DND-41 (cell line): ENCODE measurements around the gene CDCA5.

Source experiments
- ATAC-seq: fragments of 200-7000 bp; cut with Tn5 transposase; 3 replicates; pipeline ENCODE4 v1.9.1; 2021; ENCODE audit warnings: low read depth; ENCODE audit not compliant: insufficient read depth
- DNase-seq: peaks from one replicate; pipeline ENCODE4 v3.0.0-alpha.2; 2020
- H2AFZ ChIP-seq: 2 replicates; pipeline ENCODE4 v1.6.0; 2012; ENCODE audit warnings: low read depth, low read length
- H3K27ac ChIP-seq: 2 replicates; pipeline ENCODE4 v1.5.1; 2012; ENCODE audit warnings: low read length, inconsistent platforms
- H3K27me3 ChIP-seq: fragments of 200-600 bp; sonication (generic); 2 replicates; pipeline ENCODE4 v1.6.0; 2012; ENCODE audit warnings: low read length, mild to moderate bottlenecking, inconsistent platforms; ENCODE audit not compliant: insufficient read depth, poor library complexity
- H3K36me3 ChIP-seq: 2 replicates; pipeline ENCODE4 v1.5.1; 2012; ENCODE audit warnings: low read length, inconsistent platforms; ENCODE audit not compliant: insufficient read depth
- H3K4me1 ChIP-seq: 2 replicates; pipeline ENCODE4 v1.5.1; 2012; ENCODE audit warnings: mild to moderate bottlenecking, low read length; ENCODE audit not compliant: insufficient read depth
- H3K4me2 ChIP-seq: 2 replicates; pipeline ENCODE4 v1.6.0; 2012; ENCODE audit warnings: mild to moderate bottlenecking, moderate library complexity, low read length, inconsistent platforms; ENCODE audit not compliant: insufficient read depth
- H3K4me3 ChIP-seq, 2 experiments: fragments of 200-600 bp in 1 of 2; shearing (Covaris generic) in 1 of 2; 2 replicates each; pipeline ENCODE4 v1.5.1; 2012 to 2016; ENCODE audit warnings: inconsistent platforms in 2 of 2, low read length in 2 of 2, mild to moderate bottlenecking in 2 of 2, low read depth in 1 of 2, moderate library complexity in 1 of 2
- H3K79me2 ChIP-seq: 2 replicates; pipeline ENCODE4 v1.6.0; 2012; ENCODE audit warnings: low read length, inconsistent platforms; ENCODE audit not compliant: insufficient read depth
- H3K9ac ChIP-seq: 2 replicates; pipeline ENCODE4 v1.6.0; 2012; ENCODE audit warnings: low read depth, mild to moderate bottlenecking, inconsistent platforms, low read length, moderate library complexity
- H3K9me3 ChIP-seq: 2 replicates; pipeline ENCODE4 v1.5.1; 2012; ENCODE audit warnings: low read length, moderate library complexity, mild to moderate bottlenecking, inconsistent platforms; ENCODE audit not compliant: insufficient read depth, severe bottlenecking
- H4K20me1 ChIP-seq: 2 replicates; pipeline ENCODE4 v1.6.0; 2012; ENCODE audit warnings: low read length; ENCODE audit not compliant: insufficient read depth
- EZH2 ChIP-seq: IDR thresholded peaks from 3 replicates; pipeline ENCODE4 v1.6.1; 2012; ENCODE audit warnings: borderline replicate concordance, low read depth, mild to moderate bottlenecking, moderate library complexity, low read length, inconsistent platforms; ENCODE audit not compliant: severe bottlenecking
- TF ChIP-seq, protein P1 (sequence below): IDR thresholded peaks from 2 replicates; pipeline ENCODE4 v1.5.1; 2012; ENCODE audit warnings: borderline replicate concordance, low read length, moderate library complexity, mild to moderate bottlenecking; ENCODE audit not compliant: poor library complexity, severe bottlenecking; ENCODE audit errors: extremely low read depth

Gene CDCA5, protein sequence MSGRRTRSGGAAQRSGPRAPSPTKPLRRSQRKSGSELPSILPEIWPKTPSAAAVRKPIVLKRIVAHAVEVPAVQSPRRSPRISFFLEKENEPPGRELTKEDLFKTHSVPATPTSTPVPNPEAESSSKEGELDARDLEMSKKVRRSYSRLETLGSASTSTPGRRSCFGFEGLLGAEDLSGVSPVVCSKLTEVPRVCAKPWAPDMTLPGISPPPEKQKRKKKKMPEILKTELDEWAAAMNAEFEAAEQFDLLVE

DNA sequence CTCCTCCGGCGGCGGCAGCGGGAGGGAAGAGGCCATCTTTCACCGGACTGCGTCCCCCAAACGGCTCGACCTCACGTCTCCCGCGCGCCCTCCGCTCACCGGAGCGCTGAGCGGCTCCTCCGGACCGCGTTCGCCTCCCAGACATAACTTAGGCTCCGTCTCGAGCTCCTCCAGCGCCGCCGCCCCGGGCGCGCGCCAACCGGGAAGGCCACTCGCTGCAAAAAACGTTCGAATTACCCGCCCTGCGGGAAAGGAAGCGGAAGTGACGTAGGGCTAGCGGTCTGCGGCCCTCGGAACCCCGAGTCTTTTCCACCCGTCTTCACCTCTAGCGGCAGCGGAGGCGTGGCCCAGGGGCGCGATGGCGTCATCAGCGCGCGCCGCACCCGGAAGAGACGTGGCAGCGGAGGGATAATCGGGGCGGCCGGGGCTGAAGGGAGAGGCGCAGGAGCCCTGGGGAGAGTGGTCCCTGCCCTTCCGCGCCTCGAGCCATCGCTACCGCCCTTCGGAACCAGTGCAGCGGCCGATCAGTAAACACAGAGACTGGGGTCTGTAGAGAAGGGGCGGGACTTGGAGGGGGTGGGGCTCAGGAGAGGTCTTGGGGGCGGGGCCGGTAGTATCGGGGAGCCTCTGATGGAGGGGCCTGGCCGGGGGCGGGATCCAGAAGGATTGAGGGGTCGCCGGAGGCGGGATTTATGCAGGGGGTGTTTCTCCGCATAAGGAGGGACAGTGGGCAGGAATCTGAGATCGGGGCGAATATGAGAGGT is at the start of gene CDCA5, which contains the start of gene ZFPL1:
TSS of gene CDCA5 (minus strand) at position 207 of the 764 bp plus-strand sequence. CDS start at position 145, 62 bp downstream.
TSS of gene ZFPL1 (plus strand) at position 389 of the 764 bp plus-strand sequence. CDS start 477 bp downstream, outside the sequence.
- Histone ChIP-seq H3K4me2 (peak within 1 kb of the TSS; percentile 89), H3K4me1 (peaks cover 56% of the 10 kb centered on the region), H3K79me2 (peaks cover 66% of the 10 kb centered on the region), H3K36me3 (peaks cover 87% of the 10 kb centered on the region), H3K9me3 (no peaks in the 10 kb centered on the region), H3K27ac (peak within 1 kb of the TSS; percentile 96), H3K9ac (peak within 1 kb of the TSS; percentile 98), H4K20me1 (peaks cover 34% of the 10 kb centered on the region), H3K27me3 (no peaks in the 10 kb centered on the region), H3K4me3 (peak within 1 kb of the TSS; percentile 89 to 91), H2AFZ (peak within 1 kb of the TSS; percentile 84)
- DNase-seq = peak; percentile 96
- no peak for TF ChIP-seq EZH2
- TF ChIP-seq, protein P1, sequence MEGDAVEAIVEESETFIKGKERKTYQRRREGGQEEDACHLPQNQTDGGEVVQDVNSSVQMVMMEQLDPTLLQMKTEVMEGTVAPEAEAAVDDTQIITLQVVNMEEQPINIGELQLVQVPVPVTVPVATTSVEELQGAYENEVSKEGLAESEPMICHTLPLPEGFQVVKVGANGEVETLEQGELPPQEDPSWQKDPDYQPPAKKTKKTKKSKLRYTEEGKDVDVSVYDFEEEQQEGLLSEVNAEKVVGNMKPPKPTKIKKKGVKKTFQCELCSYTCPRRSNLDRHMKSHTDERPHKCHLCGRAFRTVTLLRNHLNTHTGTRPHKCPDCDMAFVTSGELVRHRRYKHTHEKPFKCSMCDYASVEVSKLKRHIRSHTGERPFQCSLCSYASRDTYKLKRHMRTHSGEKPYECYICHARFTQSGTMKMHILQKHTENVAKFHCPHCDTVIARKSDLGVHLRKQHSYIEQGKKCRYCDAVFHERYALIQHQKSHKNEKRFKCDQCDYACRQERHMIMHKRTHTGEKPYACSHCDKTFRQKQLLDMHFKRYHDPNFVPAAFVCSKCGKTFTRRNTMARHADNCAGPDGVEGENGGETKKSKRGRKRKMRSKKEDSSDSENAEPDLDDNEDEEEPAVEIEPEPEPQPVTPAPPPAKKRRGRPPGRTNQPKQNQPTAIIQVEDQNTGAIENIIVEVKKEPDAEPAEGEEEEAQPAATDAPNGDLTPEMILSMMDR = no peak
- peak; percentile 85 for ATAC-seq

DNA sequence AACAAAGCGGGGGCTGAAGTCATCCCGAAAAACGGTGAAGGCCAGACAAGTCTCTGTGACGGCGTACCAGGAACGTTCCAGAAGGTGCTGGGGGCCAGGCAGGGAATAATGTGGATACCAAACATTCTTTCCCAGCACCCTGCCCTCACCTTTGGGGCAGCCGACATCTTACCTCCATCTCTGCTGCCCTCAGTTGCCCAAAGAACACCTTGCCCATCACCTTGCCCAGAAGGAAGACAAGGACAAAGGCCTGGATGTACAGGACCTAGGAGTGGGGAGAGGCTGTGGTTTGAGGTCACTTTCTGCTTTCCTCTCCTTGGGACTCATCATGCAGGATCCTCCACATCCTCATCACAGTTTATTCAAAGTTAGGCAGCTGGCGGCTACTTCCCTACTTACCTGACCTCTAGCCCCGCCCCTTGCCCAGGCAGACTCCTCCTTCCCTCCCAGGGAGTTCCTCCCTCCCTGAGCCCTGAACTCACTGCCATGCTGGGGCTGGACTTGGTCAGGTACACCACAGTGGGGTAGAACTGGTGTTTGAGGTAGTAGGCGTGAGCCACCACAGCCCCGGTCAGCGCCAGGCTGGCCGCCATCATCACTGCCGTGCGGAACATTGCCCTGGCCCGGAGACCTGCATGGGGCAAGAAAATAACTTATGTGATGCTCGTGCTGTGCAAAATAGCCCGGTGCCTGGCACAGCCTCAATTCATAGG is 49.3 kb upstream of the CDCA5 start:
- Histone ChIP-seq H3K4me1 (peaks cover 29% of the 10 kb centered on the region), H3K27ac (peak overlapping the region; percentile 100), H3K36me3 (peaks cover 49% of the 10 kb centered on the region), H4K20me1 (peaks cover 21% of the 10 kb centered on the region), H3K27me3 (no peaks in the 10 kb centered on the region), H3K9me3 (no peaks in the 10 kb centered on the region), H3K4me3 (peak overlapping the region; percentile 71 to 86; a peak in 3 of 4 replicates), H2AFZ (no peak overlapping the region), H3K9ac (peak overlapping the region; percentile 82), H3K4me2 (peak overlapping the region; percentile 83), H3K79me2 (peaks cover 26% of the 10 kb centered on the region)
- ATAC-seq = no peak
- no peak for DNase-seq
- TF ChIP-seq EZH2 = no peak
- TF ChIP-seq, protein P1 = no peak

DNA sequence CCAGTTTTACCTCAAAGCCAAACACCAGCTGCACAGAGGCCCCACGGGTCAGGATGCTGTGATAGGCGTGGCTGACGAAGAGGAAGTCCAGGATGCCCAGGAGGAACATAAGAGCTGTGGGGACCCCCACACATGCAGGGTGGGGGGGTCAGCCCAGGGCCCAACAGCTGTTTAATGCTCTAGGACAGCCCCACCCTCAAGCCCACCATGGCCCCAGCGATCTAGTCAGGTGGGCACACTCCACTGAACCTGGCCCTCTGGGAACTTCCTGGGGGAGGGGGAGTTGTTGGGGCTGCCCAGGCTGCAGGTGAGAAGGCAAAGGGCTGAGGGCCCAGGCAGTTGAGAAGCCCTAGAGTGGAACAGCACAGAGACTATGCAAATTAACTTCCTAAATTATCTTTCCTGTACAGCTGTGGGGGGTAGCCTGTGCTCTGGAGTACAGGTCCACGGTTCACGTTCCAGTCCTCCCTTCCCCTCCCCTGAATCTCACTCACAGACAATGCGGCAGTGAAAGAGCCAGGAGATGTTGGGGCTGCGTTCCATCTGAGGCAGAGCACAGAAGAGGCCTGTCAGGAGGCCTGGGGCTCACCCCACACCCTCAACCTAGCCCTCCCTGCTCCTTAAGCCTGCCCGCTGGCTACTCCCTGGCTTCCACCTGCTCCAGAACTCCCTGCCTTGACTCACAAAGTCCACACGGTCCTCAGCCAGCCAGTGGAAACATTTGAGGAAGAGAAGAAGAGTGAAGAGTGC is 48.6 kb upstream of the CDCA5 start:
- ATAC-seq (no peak), DNase-seq (no peak)
- peak overlapping the region; percentile 83 for H3K4me2 ChIP-seq
- peak overlapping the region; percentile 82; the same call in 1 of the 2 replicates for H3K9ac ChIP-seq
- no peaks in the 10 kb centered on the region for H3K9me3 ChIP-seq
- H3K27me3 ChIP-seq = no peaks in the 10 kb centered on the region
- H3K79me2 ChIP-seq = peaks cover 26% of the 10 kb centered on the region
- no peak overlapping the region for H3K27ac ChIP-seq
- H2AFZ ChIP-seq = no peak overlapping the region
- peaks cover 56% of the 10 kb centered on the region for H3K36me3 ChIP-seq
- peaks cover 21% of the 10 kb centered on the region for H4K20me1 ChIP-seq
- H3K4me3 ChIP-seq = peak overlapping the region in 1 of 2 experiments; percentile 86; a peak in 3 of 4 replicates
- TF ChIP-seq, protein P1 = no peak
- TF ChIP-seq EZH2 = no peak
- peaks cover 29% of the 10 kb centered on the region for H3K4me1 ChIP-seq
